CD1c-positive myeloid dendritic cell (primary cell): Measurements from ENCODE around the gene GLIS2.

Experiments used
- DNase-seq: peaks from one replicate; pipeline ENCODE4 v3.0.0-alpha.2; 2016; ENCODE audit errors: extremely low spot score

Gene GLIS2

GRCh38 chr16:4315186-4316107, at the start of gene GLIS2:
Gene GLIS2 (plus strand): TSS chr16:4316067. CDS start chr16:4332281, 16,214 bp downstream.
- peak; percentile 60 for DNase-seq

- no peak for DNase-seq
Observed at GRCh38 chr16:4266372-4266771, 49.5 kb upstream of the GLIS2 start.

DNA sequence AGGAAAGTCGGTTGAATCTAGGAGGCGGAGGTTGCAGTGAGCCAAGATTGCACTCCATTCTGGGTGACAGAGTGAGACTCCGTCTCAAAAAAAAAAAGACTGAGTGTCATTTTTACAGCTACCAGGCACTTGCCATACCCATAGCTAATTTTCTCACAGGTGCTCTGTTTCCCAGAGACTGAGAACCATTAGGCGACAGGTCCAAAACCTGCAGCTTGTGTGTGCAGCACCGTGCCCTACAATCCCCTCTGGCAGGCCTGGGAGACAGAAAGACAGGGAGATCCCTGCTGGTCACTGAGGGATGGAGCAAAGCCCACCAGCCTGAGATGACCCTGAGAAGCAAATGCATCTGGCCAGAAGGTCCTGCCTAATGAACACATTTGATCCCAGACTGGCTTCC, 45.8 kb upstream of the GLIS2 start:
- DNase-seq: no peak

DNA sequence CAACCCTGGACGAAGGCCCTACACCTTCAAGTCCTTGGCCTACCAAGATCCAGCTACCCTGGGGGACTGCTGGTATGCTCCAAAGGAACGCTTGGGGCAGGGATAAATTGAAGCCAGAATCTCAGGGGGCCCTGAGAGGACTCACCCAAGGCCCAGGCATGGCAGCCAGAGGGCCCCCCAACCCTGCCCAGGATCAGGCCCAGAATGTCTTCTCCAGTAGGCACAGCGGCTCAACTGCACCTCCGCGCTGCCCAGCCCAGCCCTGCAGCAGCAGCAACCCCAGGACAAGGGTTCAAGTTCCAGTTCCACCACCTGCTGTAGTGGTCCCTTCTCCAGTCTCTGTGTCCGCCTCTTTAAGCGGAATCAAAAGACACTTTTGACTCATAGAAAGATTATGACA, 45.3 kb upstream of the GLIS2 start:
- DNase-seq: no peak

DNA sequence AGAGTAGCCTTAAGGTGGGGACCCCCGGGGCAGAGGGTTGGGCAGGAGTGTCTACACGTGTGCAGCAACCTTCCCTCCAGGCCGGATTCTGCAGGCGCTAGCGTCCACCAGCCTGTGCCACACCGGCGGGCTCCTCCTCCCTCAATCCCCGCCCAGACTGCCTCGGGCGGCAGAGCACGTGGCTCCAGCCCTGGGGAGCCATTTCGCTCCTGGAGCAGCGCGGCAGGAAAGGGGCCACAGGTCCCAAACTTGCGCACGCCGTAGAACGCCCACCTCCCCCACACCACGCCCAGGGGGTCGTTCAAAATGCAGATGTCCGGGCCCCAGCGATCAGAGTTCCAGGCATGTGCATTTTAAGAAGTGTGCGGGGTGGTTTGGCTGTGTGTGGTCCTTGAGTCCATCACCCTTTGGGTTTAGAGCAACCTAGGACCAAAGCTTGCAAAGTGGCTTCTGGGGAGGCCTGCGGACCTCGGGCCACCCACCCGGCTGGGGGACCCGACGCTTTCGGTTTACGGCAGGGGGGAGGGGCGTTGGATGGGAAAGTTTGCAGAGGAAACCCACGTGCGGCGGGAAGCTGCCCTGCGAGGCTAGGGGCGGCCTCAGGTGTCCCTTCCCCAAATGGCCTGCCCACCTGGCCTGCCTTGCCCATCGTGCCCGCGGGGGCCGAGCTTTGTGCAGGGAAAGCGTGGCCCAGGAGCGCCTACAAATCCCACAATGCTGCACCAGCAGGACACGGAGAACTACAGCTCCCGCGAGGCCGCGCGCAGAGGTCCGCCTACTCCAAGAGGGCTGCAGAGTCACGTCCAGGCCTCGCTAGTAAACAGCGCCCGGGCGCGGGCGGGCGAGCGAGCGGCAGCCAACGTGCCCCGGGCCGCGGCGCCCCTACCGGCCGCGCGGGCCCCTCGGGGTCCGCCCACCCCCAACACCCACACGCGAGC, 44.4 kb upstream of the GLIS2 start:
- peak; percentile 92 for DNase-seq

GRCh38 chr16:4272114-4272956, 43.5 kb upstream of the GLIS2 start:
- peak; percentile 80 for DNase-seq

- DNase-seq: peak; percentile 57
Observed at GRCh38 chr16:4273858-4274311, 42.0 kb upstream of the GLIS2 start.

GRCh38 chr16:4275861-4276260, 40.0 kb upstream of the GLIS2 start:
- DNase-seq: no peak

GRCh38 chr16:4277987-4278513, 37.8 kb upstream of the GLIS2 start:
- no peak for DNase-seq

DNA sequence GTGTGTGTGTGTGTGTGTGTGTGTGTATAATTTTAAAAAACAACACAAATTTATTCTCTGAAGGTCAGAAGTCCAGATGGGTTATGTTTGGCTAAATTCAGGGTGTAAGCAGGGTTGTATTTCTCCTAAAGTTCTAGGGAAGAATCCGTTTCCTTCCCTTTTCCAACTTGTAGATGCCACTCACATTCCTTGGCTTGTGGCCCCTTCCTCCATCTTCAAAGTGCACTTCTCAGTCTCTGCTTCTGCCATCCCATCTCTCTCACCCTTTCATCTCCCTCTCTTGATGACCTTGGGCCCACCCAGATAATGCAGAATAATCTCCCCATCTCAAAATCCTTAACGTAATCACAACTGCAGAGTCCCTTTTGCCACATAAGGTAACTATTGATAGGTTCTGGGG, 35.2 kb upstream of the GLIS2 start:
- DNase-seq: no peak

- peak; percentile 31 for DNase-seq
Observed at GRCh38 chr16:4283441-4283840, 32.4 kb upstream of the GLIS2 start.

DNA sequence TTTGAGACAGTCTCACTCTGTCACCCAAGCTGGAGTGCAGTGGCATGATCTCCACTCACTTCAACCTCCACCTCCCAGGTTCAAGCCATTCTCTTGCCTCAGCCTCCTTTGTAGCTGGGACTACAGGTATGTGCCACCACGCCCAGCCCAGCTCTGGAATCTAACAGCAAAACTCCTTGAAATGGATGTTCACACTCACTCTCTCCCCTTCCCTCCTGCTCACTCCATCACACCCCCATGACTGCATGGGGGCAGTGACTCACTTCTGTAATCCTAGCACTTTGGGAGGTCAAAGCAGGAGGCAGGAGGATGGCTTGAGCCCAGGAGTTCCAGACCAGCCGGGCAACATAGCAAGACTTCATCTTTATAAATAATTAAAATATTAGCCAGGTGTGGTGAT, 31.9 kb upstream of the GLIS2 start:
- DNase-seq: no peak

GRCh38 chr16:4285167-4285566, 30.7 kb upstream of the GLIS2 start:
- no peak for DNase-seq

DNA sequence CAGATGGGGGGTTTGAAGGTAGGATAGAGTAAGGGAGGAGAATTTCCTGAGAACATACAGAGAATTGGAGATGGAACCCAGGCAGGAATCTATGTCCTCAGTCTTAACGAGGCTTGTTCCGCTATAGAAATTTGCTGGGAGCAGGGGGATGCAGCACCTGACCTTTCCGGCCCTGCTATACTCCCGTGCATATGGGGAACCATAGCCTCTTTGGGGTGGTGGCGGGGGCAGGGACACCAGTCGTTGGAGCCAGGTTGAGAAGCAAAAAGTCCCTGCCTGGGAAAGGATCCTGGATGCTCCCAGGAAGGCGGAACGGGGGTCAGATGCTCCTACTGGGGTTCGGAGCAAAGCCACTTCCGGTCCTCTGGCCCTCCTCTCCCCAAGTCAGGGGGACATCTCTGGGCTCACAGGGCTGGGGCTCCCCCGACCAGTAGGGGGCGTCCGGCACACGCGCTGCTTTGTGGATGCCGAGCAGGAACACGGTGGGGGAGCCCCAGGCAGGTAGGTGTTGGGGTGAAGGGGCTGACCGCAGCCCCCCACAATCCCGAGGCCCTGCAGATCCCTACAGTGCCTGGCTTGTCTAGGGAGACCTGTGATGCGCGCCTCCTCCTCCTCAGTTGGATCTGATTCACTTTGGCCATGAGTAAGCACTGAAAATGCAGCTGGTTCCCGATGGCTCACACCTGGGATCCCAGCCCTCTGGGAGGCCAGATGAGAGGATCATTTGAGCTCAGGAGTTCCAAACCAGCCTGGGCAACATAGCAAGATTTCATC, 27.5 kb upstream of the GLIS2 start:
- DNase-seq: peak; percentile 75

- peak; percentile 76 for DNase-seq
Observed at GRCh38 chr16:4290236-4290830, 25.5 kb upstream of the GLIS2 start.

DNA sequence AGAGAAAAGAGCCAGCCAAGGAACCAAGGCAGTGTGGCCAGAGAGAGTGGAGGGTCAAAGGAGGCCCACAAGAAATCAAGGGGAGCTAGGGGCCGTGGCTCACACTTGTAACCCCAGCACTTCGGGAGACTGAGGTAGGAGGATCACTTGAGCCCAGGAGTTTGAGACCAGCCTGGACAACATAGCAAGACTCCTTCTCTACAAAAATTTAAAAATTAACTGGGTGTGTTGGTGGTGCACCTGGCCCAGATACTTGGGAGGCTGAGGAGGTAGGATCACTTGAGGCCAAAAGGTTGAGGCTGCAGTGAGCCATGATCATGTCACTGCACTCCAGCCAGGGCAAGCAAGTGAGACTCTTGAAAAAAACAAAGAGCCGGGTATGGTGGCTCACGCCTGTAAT, 24.2 kb upstream of the GLIS2 start:
- no peak for DNase-seq

- no peak for DNase-seq
Observed at GRCh38 chr16:4293181-4293716, 22.6 kb upstream of the GLIS2 start.

- no peak for DNase-seq
Observed at GRCh38 chr16:4293822-4294457, 21.9 kb upstream of the GLIS2 start.

GRCh38 chr16:4295581-4295980, 20.3 kb upstream of the GLIS2 start:
- no peak for DNase-seq
